ENCODE data around the gene BSDC1. TPM values are rescaled to one million over a fixed set of nuclear protein-coding genes. Genes with fewer than 3 reads are reported as not detected.
A peak's percentile ranks its signal among the peaks of the same experiment; 100 is the strongest.

The BSDC1 gene
- total RNA-seq, 1 experiment from 2014 or later: 64.9 TPM

- H3K36me3 ChIP-seq (ENCODE audit: control insufficient read depth, insufficient read depth, low read length): no peaks in the 10 kb centered on the region
- no peak for DNase-seq (ENCODE audit: low read depth, low spot score)
- peak overlapping the region; percentile 76 to 94 for H3K4me3 ChIP-seq (ENCODE audit: low read depth in 2 of 2, low read length in 2 of 2)
- peak overlapping the region; percentile 90 for H3K27ac ChIP-seq (ENCODE audit: low read length)
- no peaks in the 10 kb centered on the region for H3K27me3 ChIP-seq (ENCODE audit: control insufficient read depth, insufficient read depth, low read length)
- H3K9me3 ChIP-seq (ENCODE audit: control insufficient read depth, insufficient read depth, low read depth, low read length): no peaks in the 10 kb centered on the region
- BruUV-seq (replicated peaks): TSS peak; percentile 97
- TF ChIP-seq TCF7L2 (IDR thresholded peaks at IDR 0.05; ENCODE audit: low read depth, low read length) (no peak; the same call in 1 of the 2 replicates), REST (IDR thresholded peaks at IDR 0.05; ENCODE audit: insufficient read depth in 1 of 2, low read depth in 2 of 2, low read length in 1 of 2) (no peak)
- in situ Hi-C loops (cut with HindIII; ENCODE audit: low pct_unique_long_range_greater_than_20kb, low sequenced_read_pairs): no loop called here
- ChIA-PET POLR2A (interaction anchor here (0.6 to 0.9 kb wide), 4 partner anchors 59 to 179 kb away, joined by 3 read pairs; partner anchors contain the start of gene MARCKSL1), CTCF (interaction anchor here (0.6 kb wide), 1 partner anchor 96 kb away, joined by 3 read pairs; no protein-coding TSS in a partner anchor)
- intact Hi-C loops (cut with micrococcal nuclease; ENCODE audit: unreplicated experiment): no loop called here
- ATAC-seq: peak; percentile 8
- peaks cover 8% of the 10 kb centered on the region; the same call in 1 of the 2 replicates for H3K4me1 ChIP-seq (ENCODE audit: control insufficient read depth, insufficient read depth, low read length)
Observed at GRCh38 chr1:32394890-32395432, 720 bp upstream of the BSDC1 start.

GRCh38 chr1:32393832-32394140 is 455 bp downstream of the BSDC1 start:
- H3K4me3 ChIP-seq (ENCODE audit: low read depth in 2 of 2, low read length in 2 of 2): peak overlapping the region; percentile 76 to 94
- no peaks in the 10 kb centered on the region for H3K9me3 ChIP-seq (ENCODE audit: control insufficient read depth, insufficient read depth, low read depth, low read length)
- CTCF ChIA-PET: interaction anchor here (0.5 kb wide), 1 partner anchor 376 kb away, joined by 6 read pairs; no protein-coding TSS in a partner anchor
- BruUV-seq (replicated peaks): no TSS peak
- H3K36me3 ChIP-seq (ENCODE audit: control insufficient read depth, insufficient read depth, low read length): no peaks in the 10 kb centered on the region
- DNase-seq (ENCODE audit: low read depth, low spot score) (no peak), ATAC-seq (peak; percentile 70)
- intact Hi-C loops (cut with micrococcal nuclease; ENCODE audit: unreplicated experiment) (no loop called here), in situ Hi-C loops (cut with HindIII; ENCODE audit: low pct_unique_long_range_greater_than_20kb, low sequenced_read_pairs) (no loop called here)
- POLR2A ChIA-PET: no interaction called here
- TF ChIP-seq POLR2AphosphoS5 (IDR thresholded peaks at IDR 0.05; ENCODE audit: low read depth, low read length): no peak
- no peak for TF ChIP-seq SIN3A (IDR thresholded peaks at IDR 0.05; ENCODE audit: borderline replicate concordance, insufficient read depth, low read depth, low read length)
- TF ChIP-seq CTCF (IDR thresholded peaks at IDR 0.05): no peak
- TF ChIP-seq REST (IDR thresholded peaks at IDR 0.05; ENCODE audit: insufficient read depth in 1 of 2, low read depth in 2 of 2, low read length in 1 of 2): no peak
- TF ChIP-seq TCF7L2 (IDR thresholded peaks at IDR 0.05; ENCODE audit: low read depth, low read length): no peak
- peaks cover 8% of the 10 kb centered on the region; the same call in 1 of the 2 replicates for H3K4me1 ChIP-seq (ENCODE audit: control insufficient read depth, insufficient read depth, low read length)
- H3K27me3 ChIP-seq (ENCODE audit: control insufficient read depth, insufficient read depth, low read length): no peaks in the 10 kb centered on the region
- peak overlapping the region; percentile 82 for H3K27ac ChIP-seq (ENCODE audit: low read length)
